GM19467 (cell line): Measurements from ENCODE around the gene RPP14.
"Not testable (repeated sequence)": the region's sequence is repeated elsewhere in the genome, so short reads cannot be mapped to it uniquely, and the experiment has no call there.

Experiments
- ATAC-seq: cut with Tn5 transposase; IDR thresholded peaks from one replicate; pipeline ENCODE4 v1.9.1; 2021; ENCODE audit warnings: mild to moderate bottlenecking, moderate library complexity; ENCODE audit not compliant: unreplicated experiment

Gene RPP14

GRCh38 chr3:58305882-58306711, at the start of gene RPP14, which contains the start of gene HTD2:
RPP14 (plus strand) TSS chr3:58306245; CDS start chr3:58310330, 4,085 bp downstream.
HTD2 (plus strand) TSS chr3:58306520; CDS start chr3:58317614, 11,094 bp downstream.
- peak; percentile 85 for ATAC-seq

- ATAC-seq, result no peak
These were observed 49.5 kb upstream of the RPP14 start for GRCh38 chr3:58256511-58256910.

GRCh38 chr3:58258392-58259055, 47.5 kb upstream of the RPP14 start:
- no peak for ATAC-seq

- no peak for ATAC-seq
These were observed 45.7 kb upstream of the RPP14 start for GRCh38 chr3:58260261-58260731.

GRCh38 chr3:58260733-58261132, 45.3 kb upstream of the RPP14 start:
- ATAC-seq, result no peak

- peak; percentile 50 for ATAC-seq
These were observed 43.9 kb upstream of the RPP14 start for GRCh38 chr3:58261954-58262666.

- no peak for ATAC-seq
These were observed 39.5 kb upstream of the RPP14 start for GRCh38 chr3:58266577-58266976.

GRCh38 chr3:58267543-58267942, 38.5 kb upstream of the RPP14 start:
- ATAC-seq, result not testable (repeated sequence)

- ATAC-seq, result no peak
These were observed 36.7 kb upstream of the RPP14 start for GRCh38 chr3:58269356-58269755.

- ATAC-seq, result no peak
These were observed 35.6 kb upstream of the RPP14 start for GRCh38 chr3:58270485-58270884.

- ATAC-seq, result no peak
These were observed 34.0 kb upstream of the RPP14 start for GRCh38 chr3:58271901-58272501.

- no peak for ATAC-seq
These were observed 33.2 kb upstream of the RPP14 start for GRCh38 chr3:58272891-58273290.

- not testable (repeated sequence) for ATAC-seq
These were observed 32.7 kb upstream of the RPP14 start for GRCh38 chr3:58273362-58273761.

GRCh38 chr3:58274027-58274614, 31.9 kb upstream of the RPP14 start:
- ATAC-seq, result no peak

GRCh38 chr3:58281069-58281468, 25.0 kb upstream of the RPP14 start:
- no peak for ATAC-seq

- ATAC-seq, result no peak
These were observed 20.7 kb upstream of the RPP14 start for GRCh38 chr3:58285334-58285733.

- no peak for ATAC-seq
These were observed 18.7 kb upstream of the RPP14 start for GRCh38 chr3:58287354-58287753.

GRCh38 chr3:58288011-58288728, 17.9 kb upstream of the RPP14 start:
- ATAC-seq, result no peak

- not testable (repeated sequence) for ATAC-seq
These were observed 17.0 kb upstream of the RPP14 start for GRCh38 chr3:58288964-58289613.
